T1000 (cell line): Measurements from ENCODE around the gene CDCP2.
A peak's percentile ranks its signal among the peaks of the same experiment; 100 is the strongest.

Experiments
- DNase-seq: peaks from one replicate; lab custom pipeline; 2025; ENCODE audit warnings: mixed read lengths; lab: John Stamatoyannopoulos, UW

CDCP2 gene

DNA sequence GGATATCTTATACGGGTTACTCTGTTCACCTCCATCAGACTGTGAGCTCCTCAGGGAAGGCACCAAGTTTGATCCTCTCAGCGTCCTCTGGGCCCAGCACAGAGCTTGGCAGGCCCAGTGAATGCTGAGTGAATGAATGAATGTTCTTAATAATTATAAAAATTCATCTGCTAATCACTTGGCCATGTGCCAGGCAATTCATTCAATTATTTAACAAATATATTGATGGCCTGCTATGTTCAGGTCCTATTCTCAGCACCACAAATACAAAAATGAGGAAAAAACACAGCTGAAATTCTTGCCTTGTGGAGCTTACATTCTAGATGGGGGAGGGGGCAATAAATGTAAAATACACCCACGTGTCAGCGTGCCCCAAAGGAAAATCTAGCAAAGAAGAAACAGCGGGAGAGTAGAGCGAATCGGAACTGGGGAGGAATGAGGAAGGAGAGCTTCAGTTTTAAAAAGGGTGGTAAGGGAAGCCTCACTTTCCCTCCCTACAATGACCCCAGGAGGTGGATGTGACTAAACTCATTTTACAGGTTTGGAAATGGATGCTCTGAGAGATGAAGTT is 15.8 kb downstream of the CDCP2 start:
- no peak for DNase-seq

DNA sequence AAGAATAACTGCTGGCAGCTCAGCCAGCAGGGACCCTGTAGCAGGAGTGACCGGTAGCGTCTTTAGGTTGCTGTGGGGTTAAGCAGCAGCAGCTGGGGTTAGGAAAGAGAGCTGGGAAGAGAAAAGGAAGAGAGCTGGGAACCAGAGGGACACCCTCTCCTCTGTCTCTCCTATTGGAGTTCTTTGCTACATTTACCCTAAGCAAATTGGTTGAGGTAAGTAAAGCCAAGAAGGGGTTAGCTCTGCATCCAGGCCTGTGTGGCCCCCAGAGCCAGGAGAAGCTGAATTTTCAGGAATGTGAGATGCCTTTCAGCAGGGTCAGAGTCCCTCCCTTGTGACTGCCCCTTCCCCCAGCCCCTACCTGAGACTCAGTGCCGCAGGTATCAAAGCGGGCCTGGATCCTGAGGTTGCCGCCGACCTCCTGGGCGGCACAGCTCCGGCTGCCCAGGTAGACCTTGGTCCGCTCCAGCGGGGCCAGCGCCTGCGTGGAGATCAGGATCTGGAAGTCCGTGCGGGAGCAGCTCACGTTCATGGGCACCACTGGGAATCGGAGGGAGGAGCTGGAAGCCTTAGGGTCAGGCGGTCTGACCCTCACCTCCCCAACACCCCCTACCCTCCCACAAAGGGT is 16.4 kb downstream of the CDCP2 start:
- DNase-seq = no peak

DNA sequence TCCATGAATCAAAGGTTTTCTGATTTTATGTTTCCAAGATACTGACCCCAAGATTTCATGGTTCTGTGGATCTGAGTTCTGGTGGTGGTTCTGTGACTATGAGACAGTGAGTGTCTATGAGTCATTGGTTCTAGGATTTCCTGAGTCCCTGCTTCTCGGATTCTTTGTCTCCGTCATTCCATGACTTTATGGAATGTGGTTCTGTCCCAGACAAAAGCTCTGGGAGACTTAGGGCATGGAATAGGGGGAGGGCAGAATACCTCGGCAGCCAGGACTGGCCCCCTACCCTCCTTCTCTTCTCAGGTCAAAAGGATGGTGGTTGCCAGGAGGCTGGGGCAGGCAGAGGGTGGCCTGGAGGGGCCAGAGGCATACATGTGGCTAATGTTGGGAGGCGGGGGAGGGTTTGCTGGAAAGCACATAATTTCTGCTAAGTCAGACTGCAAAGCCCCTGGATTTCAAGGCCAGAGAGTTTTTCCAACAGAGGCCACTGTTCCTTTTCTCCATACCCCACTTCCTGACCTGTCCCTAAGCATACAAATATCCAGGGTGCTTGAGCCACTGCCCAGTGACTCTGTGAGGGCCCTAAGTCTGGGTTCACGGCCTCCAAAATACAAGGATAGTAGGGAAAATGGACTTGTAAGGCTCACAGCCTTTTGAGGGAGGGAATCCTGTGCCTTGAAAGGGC is 17.2 kb downstream of the CDCP2 start:
- DNase-seq = no peak

- DNase-seq = no peak
These were observed 18.5 kb downstream of the CDCP2 start for GRCh38 chr1:54134295-54134694.

DNA sequence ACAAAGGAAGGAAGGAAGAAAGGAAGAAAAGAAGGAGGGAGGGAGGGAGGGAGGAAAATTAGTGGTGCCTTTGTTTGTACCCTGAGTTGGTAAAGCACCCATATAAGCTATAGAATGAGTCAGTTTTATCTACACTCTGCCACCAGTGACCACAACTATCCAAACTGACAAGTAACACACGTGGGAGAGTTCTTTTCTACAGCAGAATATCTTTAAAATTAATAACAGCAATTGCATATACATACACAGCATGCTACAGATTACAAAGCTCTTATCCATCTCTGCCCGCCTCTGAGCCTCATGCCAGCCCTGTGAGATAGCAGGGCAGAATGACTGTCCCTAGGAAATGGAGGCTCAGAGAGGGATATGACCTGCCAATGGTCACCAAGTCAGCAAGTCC is 20.3 kb downstream of the CDCP2 start:
- no peak for DNase-seq

- DNase-seq = no peak
These were observed 21.4 kb downstream of the CDCP2 start for GRCh38 chr1:54131419-54131818.

DNA sequence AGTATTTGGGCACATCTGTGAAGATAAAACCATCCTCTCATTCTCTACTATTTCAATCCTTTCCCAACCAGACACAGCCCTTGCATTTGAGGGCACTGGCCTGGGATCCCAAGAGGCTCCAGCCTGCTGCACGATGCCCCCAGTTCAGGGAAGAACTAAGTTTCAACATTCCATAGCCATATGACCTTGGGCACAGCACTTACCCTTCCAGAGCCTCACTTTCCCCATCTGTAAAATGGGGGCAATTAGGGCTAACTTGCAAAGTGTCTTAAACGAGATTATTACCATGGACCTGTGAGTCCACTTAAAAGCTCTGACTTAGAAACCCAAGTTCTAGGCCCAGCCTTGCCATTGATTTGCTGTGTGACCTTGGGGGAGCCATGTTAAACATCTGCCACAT is 22.9 kb downstream of the CDCP2 start:
- DNase-seq = no peak

GRCh38 chr1:54127594-54128300 is 25.1 kb downstream of the CDCP2 start:
- DNase-seq = no peak

DNA sequence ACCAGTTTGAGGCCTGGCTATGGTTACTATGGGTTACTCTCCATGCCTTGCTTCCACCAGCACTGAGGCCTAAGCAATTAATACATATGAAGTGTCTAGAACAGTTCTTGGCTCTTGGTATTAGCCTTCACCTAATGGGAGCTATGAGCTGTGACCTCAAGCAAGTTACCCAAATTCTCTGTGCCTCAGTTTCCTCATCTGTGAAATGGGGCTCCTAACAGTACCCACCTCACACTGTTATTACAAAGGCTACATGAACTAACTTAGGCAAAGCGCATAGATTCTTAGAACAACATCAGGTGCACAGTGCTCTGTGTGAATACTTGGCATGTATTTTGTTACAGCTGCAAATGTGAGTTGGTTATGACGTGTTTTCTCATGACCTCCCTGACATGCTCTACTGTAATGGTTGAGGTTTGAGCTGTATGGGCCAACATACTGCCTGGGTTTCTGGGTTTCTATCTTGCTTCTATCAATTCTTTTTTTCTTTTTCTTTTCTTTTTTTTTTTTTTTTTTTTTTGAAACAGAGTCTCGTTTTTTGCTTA is 26.5 kb downstream of the CDCP2 start:
- no peak for DNase-seq

GRCh38 chr1:54125386-54126070 is 27.3 kb downstream of the CDCP2 start:
- no peak for DNase-seq

DNA sequence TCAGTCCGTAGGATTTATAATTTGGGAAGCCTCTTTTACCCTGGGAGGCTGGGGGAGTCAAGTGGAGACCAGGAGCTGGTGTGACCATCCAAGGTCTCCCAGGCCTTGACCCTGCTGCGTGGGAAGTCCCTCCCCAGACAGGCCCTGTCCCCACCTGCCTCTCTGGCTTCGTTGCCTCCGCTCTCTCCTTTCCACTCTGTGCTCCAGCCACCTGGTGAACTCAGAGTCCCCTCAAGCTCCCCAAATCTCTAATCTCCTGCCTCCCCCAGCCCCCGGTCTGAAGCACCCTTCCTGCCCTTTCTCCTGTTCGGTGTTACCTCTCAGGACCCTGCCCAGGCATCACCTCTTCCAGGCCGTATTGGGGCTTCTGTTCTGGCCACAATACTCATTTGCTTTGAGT is 27.9 kb downstream of the CDCP2 start:
- no peak for DNase-seq

DNA sequence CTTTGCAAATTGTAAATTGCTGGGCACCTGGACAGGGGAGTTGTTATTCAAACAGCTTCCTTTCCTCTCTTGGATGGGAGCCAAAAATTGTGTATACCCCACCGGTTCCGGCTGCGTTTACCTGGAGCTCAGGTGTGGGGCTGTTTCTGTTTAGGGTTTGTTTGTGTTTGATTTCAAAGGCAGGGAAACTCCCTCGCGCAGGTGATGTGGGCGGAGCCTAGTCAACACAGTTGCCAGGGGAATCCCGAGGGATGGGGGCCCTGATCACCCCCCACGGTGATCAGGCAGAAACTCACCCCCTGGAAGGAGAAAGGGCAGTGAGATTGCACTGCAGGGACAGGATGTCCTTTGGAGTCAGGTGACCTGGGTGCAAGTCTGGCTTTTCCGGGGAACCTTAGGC is 28.3 kb downstream of the CDCP2 start:
- DNase-seq = no peak

DNA sequence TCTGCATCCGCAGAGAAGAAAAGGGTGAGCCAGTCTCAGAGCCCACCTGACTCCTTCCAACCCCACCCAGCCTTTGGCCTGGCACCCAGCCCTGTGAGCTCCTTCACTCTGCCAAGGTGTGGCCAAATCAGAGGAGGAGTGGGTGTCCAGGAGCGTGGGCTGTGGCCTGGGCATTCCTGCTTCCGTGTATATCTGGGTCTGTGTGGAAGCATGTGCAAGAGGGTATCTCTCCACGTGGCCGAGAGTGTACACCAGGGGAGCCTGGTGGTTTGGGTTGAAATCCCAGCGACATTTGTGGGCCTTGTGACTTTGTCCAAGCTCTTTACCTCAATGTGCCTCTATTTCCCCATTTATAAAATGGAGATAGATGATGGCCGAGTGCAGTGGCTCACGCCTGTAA is 29.8 kb downstream of the CDCP2 start:
- DNase-seq = no peak

DNA sequence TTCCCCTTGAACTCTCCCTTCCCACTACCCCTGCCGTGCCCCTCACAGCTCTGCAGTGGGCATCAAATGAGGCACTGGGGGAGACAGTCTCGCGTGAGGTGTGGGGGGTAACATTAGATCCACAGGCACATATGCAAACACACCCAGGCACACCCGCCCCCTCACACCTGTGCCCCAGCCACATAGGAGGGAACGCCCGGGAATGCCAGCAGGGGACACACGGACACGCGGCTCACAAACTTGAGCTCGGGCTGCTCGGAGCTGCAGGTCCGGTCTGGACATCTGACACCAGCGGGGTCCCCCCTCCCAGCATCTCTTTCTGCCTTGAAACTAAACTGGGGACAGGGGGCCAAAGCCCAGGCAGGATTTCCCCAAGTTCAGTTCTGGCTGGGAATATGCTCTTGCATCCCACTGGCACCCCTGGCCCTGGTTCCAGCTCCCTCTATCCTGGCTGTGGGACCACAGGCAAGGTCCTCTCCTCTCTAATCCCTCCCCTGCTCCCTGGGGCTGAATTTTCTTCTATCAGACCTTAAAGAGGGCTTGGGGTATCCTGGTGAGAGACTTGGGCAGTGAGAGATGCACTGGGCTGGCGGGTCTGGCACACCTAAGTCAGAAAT is 30.6 kb downstream of the CDCP2 start:
- no peak for DNase-seq

DNA sequence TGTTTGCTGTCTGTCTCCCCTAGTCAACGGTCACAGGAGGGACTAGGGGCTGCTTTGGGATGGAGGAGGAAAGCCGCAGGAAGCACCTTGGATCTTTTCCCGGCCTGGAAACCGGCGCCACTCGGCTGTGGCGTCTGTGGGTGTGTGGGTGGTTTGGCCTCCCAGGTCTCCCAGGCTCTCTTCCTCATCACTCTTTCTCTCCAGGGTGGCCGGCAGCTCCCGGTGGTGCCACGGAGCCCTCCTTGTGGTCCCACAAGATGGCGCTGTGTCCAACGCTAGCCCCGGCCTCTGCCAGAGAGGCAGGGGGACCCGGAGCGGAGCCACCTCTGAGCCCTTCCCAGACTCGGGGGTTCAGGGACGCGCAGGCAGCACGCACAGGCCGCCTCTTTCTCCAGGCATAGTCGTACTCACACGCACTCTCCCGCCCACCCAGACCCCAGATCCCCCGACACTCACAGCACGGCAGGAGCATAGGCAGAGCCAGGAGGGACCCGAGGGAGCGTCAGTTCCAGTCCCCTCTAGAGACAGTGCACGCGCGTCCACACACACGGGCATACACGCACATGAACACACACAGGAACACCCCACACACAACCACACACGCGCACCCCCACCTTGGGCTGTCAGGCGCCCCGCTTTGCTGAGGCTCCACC is 31.2 kb downstream of the CDCP2 start:
- DNase-seq = peak; percentile 45

- no peak for DNase-seq
These were observed 31.9 kb downstream of the CDCP2 start for GRCh38 chr1:54120698-54121481.

GRCh38 chr1:54120018-54120697 is 32.6 kb downstream of the CDCP2 start:
- DNase-seq = no peak

DNA sequence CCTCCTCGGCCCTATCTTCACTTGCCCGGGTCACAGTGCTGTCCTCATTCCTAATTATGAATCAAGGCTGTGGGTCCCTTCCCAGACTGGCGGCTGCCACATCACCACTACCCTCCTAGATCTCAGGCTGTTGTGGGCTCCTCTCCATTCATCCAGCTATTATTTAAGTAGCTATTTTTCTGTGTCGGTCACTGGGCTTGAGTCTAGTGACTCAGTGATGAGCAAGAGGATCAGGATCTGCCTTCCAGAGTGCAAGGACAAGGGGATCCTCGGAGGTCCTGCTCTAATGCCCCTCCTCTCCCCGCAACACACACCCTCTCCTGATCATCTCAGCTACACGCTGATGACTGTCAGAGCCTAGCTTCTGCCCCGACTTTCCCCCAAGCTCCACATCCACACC is 34.1 kb downstream of the CDCP2 start:
- DNase-seq = peak; percentile 33

GRCh38 chr1:54117815-54118563 is 34.8 kb downstream of the CDCP2 start:
- no peak for DNase-seq
